B cell (primary cell): ENCODE data around the gene WIPF1. TPM values are rescaled to one million over a fixed set of nuclear protein-coding genes. Genes with fewer than 3 reads are reported as not detected.
A peak's percentile ranks its signal among the peaks of the same experiment; 100 is the strongest.

Experiments used
- ATAC-seq: fragments of 200-7000 bp; cut with Tn5 transposase; one replicate; pipeline ENCODE4 v1.10.0; 2021; ENCODE audit warnings: low read depth, mild to moderate bottlenecking, moderate number of reproducible peaks, moderate library complexity
- CTCF ChIA-PET: fragments of 350-600 bp; sonication (Branson Sonifier 250); formaldehyde crosslinking; loops from one replicate; lab custom pipeline; 2021; ENCODE audit warnings: antibody characterized with exemption, inconsistent platforms; lab: Charles Lee
- POLR2A ChIA-PET: fragments of 350-600 bp; sonication (Branson Sonifier 250); formaldehyde crosslinking; loops from one replicate; lab custom pipeline; 2021; ENCODE audit warnings: antibody characterized with exemption; lab: Charles Lee
- DNase-seq: peaks from one replicate; pipeline ENCODE4 v3.0.0; 2013
- H2AFZ ChIP-seq: 2 replicates; pipeline ENCODE4 v1.6.1; 2012; ENCODE audit warnings: mild to moderate bottlenecking, low read depth, low read length; ENCODE audit not compliant: insufficient read depth, poor library complexity, severe bottlenecking
- H3K27ac ChIP-seq, 2 donors: 1 replicate in 1 of 2; 2 replicates in 1 of 2; pipeline ENCODE4 v1.5.1; 2012 to 2013; ENCODE audit warnings: low read length in 2 of 2, mild to moderate bottlenecking in 2 of 2, moderate library complexity in 1 of 2
- H3K27me3 ChIP-seq, 4 experiments: fragments of 200-600 bp in 1 of 4; sonication (generic) in 1 of 4; replicated peaks in 1 of 4; 1 replicate in 2 of 4; 2 replicates in 2 of 4; pipeline versions ENCODE4 v1.6.1 to v1.7.0; 2013 to 2016; ENCODE audit warnings: low read length in 3 of 4, mild to moderate bottlenecking in 2 of 4, mixed read lengths in 1 of 4, moderate library complexity in 1 of 4; ENCODE audit not compliant: insufficient read depth in 4 of 4, control insufficient read depth in 3 of 4; ENCODE audit errors: control extremely low read depth in 1 of 4
- H3K36me3 ChIP-seq, 2 experiments: replicated peaks in 1 of 2; 1 replicate in 1 of 2; 2 replicates in 1 of 2; pipeline versions ENCODE4 v1.6.1 to v1.7.1; 2013; ENCODE audit warnings: low read length in 1 of 2; ENCODE audit not compliant: insufficient read depth in 2 of 2, control insufficient read depth in 1 of 2; ENCODE audit errors: control extremely low read depth in 1 of 2, extremely low read depth in 1 of 2
- H3K4me1 ChIP-seq, 2 donors: fragments of 200-600 bp in 1 of 2; sonication (generic) in 1 of 2; 1 replicate in 1 of 2; 2 replicates in 1 of 2; pipeline versions ENCODE4 v1.5.1 to v1.6.1; 2013 to 2017; ENCODE audit warnings: low read length in 2 of 2; ENCODE audit not compliant: control insufficient read depth in 2 of 2, insufficient read depth in 2 of 2
- H3K4me2 ChIP-seq: replicated peaks from 2 replicates; pipeline ENCODE3; 2012; ENCODE audit warnings: mild to moderate bottlenecking, low read depth, low read length; ENCODE audit not compliant: poor library complexity, severe bottlenecking
- H3K4me3 ChIP-seq, 5 experiments: fragments of 200-600 bp in 1 of 5; sonication (generic) in 1 of 5; 1 replicate in 3 of 5; 2 replicates in 2 of 5; pipeline versions ENCODE4 v1.5.1 to v1.7.0; 2011 to 2016; ENCODE audit warnings: low read length in 4 of 5, mild to moderate bottlenecking in 4 of 5, low read depth in 2 of 5, control low read depth in 1 of 5, moderate library complexity in 1 of 5; ENCODE audit not compliant: insufficient read depth in 1 of 5; ENCODE audit errors: control extremely low read depth in 1 of 5, extremely low read depth in 1 of 5
- H3K79me2 ChIP-seq: fragments of 200-600 bp; sonication (generic); one replicate; pipeline ENCODE4 v1.6.0; 2016; ENCODE audit warnings: low read length; ENCODE audit not compliant: control insufficient read depth, insufficient read depth
- H3K9ac ChIP-seq: fragments of 200-600 bp; sonication (generic); 2 replicates; pipeline ENCODE4 v1.6.1; 2017; ENCODE audit warnings: mild to moderate bottlenecking, low read length, moderate library complexity
- H3K9me3 ChIP-seq, 3 donors: one replicate each; pipeline versions ENCODE4 v1.6.1 to v1.7.1; 2013; ENCODE audit warnings: low read length in 2 of 3; ENCODE audit not compliant: control insufficient read depth in 2 of 3, insufficient read depth in 1 of 3; ENCODE audit errors: control extremely low read depth in 1 of 3
- H4K20me1 ChIP-seq: 2 replicates; pipeline ENCODE4 v1.6.0; 2012; ENCODE audit warnings: mild to moderate bottlenecking, low read length; ENCODE audit not compliant: insufficient read depth, control insufficient read depth, poor library complexity, severe bottlenecking
- H3K27ac Mint-ChIP-seq: one replicate; pipeline ENCODE4 v1.8.0; 2021; ENCODE audit warnings: mixed read lengths
- H3K27me3 Mint-ChIP-seq: one replicate; pipeline ENCODE4 v1.8.0; 2021; ENCODE audit warnings: mixed read lengths
- H3K4me1 Mint-ChIP-seq: one replicate; pipeline ENCODE4 v1.8.0; 2021; ENCODE audit warnings: mixed read lengths
- H3K4me3 Mint-ChIP-seq: one replicate; pipeline ENCODE4 v1.8.0; 2021; ENCODE audit warnings: mixed read lengths
- H3K9me3 Mint-ChIP-seq: one replicate; pipeline ENCODE4 v1.8.0; 2022; ENCODE audit warnings: mixed read lengths; ENCODE audit not compliant: insufficient read depth
- CTCF ChIP-seq: fragments of 200-600 bp; IDR thresholded peaks from one replicate; pipeline ENCODE4 v1.8.0; 2022; ENCODE audit warnings: antibody characterized with exemption, mild to moderate bottlenecking
- EZH2 ChIP-seq: IDR thresholded peaks from 2 replicates; pipeline ENCODE4 v1.6.1; 2012; ENCODE audit warnings: borderline replicate concordance, low read depth, mild to moderate bottlenecking, moderate library complexity, low read length; ENCODE audit not compliant: insufficient read depth, poor library complexity, severe bottlenecking
- WGBS: methylation state at CpG from one replicate; pipeline ENCODE4 v1.1.5; 2013; ENCODE audit warnings: missing lambda C conversion rate; ENCODE audit not compliant: insufficient coverage; 5-methylcytosine and 5-hydroxymethylcytosine counted together
- intact Hi-C: fragments of 100-400 bp; cut with micrococcal nuclease; formaldehyde crosslinking; loops from one replicate; pipeline ENCODE4 v1.10.0; 2022
- polyA plus RNA-seq: library from polyadenylated mRNA; depleted of rRNA; stranded (reverse); fragments of >200 nt; gene quantifications from 2 replicates; pipeline ENCODE4 v1.2.3, GENCODE V29; 2012
- total RNA-seq, 2 donors: library from RNA; stranded (reverse); fragments of 120-200 nt in 1 of 2; gene quantifications; 1 replicate in 1 of 2; 2 replicates in 1 of 2; pipeline versions ENCODE4 v1.2.3 to v1.2.4, GENCODE V29; 2013 to 2022

WIPF1 gene
- total and polyA plus RNA-seq, 2 donors (not counting 1 experiment from before 2014, with no cell fraction given), result 137 to 390 TPM

GRCh38 chr2:174524527-174524926, 73.1 kb downstream of the WIPF1 start:
- Histone ChIP-seq H4K20me1 (no peaks in the 10 kb centered on the region), H2AFZ (no peak overlapping the region), H3K4me2 (no peak overlapping the region), H3K79me2 (no peaks in the 10 kb centered on the region), H3K9ac (no peak overlapping the region), H3K36me3 (no peaks in the 10 kb centered on the region), H3K9me3 (peaks cover 1 to 9% (median 4%) of the 10 kb centered on the region in 3 donors), H3K4me1 (peaks cover 3 to 6% of the 10 kb centered on the region in 2 donors), H3K27ac (no peak overlapping the region), H3K27me3 (peaks cover 0 to 2% (median 0%) of the 10 kb centered on the region in 4 experiments), H3K4me3 (no peak overlapping the region)
- H3K27me3 Mint-ChIP-seq, result peaks cover 9% of the 10 kb centered on the region
- 56% methylated on average over 2 of the region's 2 CpGs for WGBS
- ATAC-seq (no peak), DNase-seq (no peak)
- H3K4me1 Mint-ChIP-seq, result peaks cover 18% of the 10 kb centered on the region
- CTCF ChIA-PET, result interaction anchor here (1.3 to 7.2 kb wide), 2 partner anchors 56 to 63 kb away, joined by 3 to 131 read pairs; no protein-coding TSS in a partner anchor
- no peak for TF ChIP-seq EZH2
- no peak for TF ChIP-seq CTCF
- H3K9me3 Mint-ChIP-seq, result peaks cover 5% of the 10 kb centered on the region
- intact Hi-C loops, result loop anchor here (2.0 kb wide), 1 partner anchor 20 kb away; no protein-coding TSS in a partner anchor
- H3K4me3 Mint-ChIP-seq, result no peak overlapping the region
- POLR2A ChIA-PET, result interaction anchor here (0.6 kb wide), 1 partner anchor 9 kb away, joined by 3 read pairs; no protein-coding TSS in a partner anchor
- H3K27ac Mint-ChIP-seq, result no peak overlapping the region

GRCh38 chr2:174522553-174522952, 75.1 kb downstream of the WIPF1 start:
- H3K9me3 Mint-ChIP-seq, result peaks cover 1% of the 10 kb centered on the region
- no peaks in the 10 kb centered on the region for H3K79me2 ChIP-seq
- intact Hi-C loops, result loop anchor here (1.0 to 2.0 kb wide), 2 partner anchors 30 to 60 kb away; no protein-coding TSS in a partner anchor
- no peaks in the 10 kb centered on the region for H4K20me1 ChIP-seq
- DNase-seq (peak; percentile 31), ATAC-seq (peak; percentile 36)
- CTCF ChIA-PET, result interaction anchor here (0.6 to 7.2 kb wide), 9 partner anchors 15 to 66 kb away, joined by 3 to 131 read pairs (median 4); partner anchors contain the start of gene GPR155
- H3K4me3 ChIP-seq, result no peak overlapping the region
- no peak overlapping the region for H3K27ac ChIP-seq
- H3K27me3 Mint-ChIP-seq, result peaks cover 6% of the 10 kb centered on the region
- peaks cover 0 to 2% (median 0%) of the 10 kb centered on the region in 4 experiments for H3K27me3 ChIP-seq
- POLR2A ChIA-PET, result interaction anchor here (0.6 kb wide), 1 partner anchor 69 kb away, joined by 4 read pairs; no protein-coding TSS in a partner anchor
- H3K9ac ChIP-seq, result no peak overlapping the region
- no CpG with 5 or more reads among the region's 3 CpGs for WGBS
- H3K4me2 ChIP-seq, result no peak overlapping the region
- peaks cover 18% of the 10 kb centered on the region for H3K4me1 Mint-ChIP-seq
- H3K36me3 ChIP-seq, result no peaks in the 10 kb centered on the region
- no peak overlapping the region for H2AFZ ChIP-seq
- H3K4me1 ChIP-seq, result peaks cover 3 to 6% of the 10 kb centered on the region in 2 donors
- peak overlapping the region; percentile 23 for H3K27ac Mint-ChIP-seq
- peaks cover 0 to 3% (median 1%) of the 10 kb centered on the region in 3 donors for H3K9me3 ChIP-seq
- no peak overlapping the region for H3K4me3 Mint-ChIP-seq
- TF ChIP-seq EZH2 (no peak), CTCF (no peak)
